ENCODE measurements around the gene PKD1. TPM values are rescaled to one million over a fixed set of nuclear protein-coding genes. Genes with fewer than 3 reads are reported as not detected.

The PKD1 gene
- total RNA-seq, 1 experiment from 2014 or later = 83.5 TPM

- DNase-seq (ENCODE audit: low read depth) = no peak
Observed at GRCh38 chr16:2076072-2076865, 59.4 kb downstream of the PKD1 start.

GRCh38 chr16:2075631-2076030, 60.1 kb downstream of the PKD1 start:
- DNase-seq (ENCODE audit: low read depth) = no peak

GRCh38 chr16:2074071-2074470, 61.6 kb downstream of the PKD1 start:
- no peak for DNase-seq (ENCODE audit: low read depth)

- no peak for DNase-seq (ENCODE audit: low read depth)
Observed at GRCh38 chr16:2072926-2073325, 62.8 kb downstream of the PKD1 start.

GRCh38 chr16:2071454-2072202, 64.1 kb downstream of the PKD1 start:
- no peak for DNase-seq (ENCODE audit: low read depth)

- DNase-seq (ENCODE audit: low read depth) = no peak
Observed at GRCh38 chr16:2070576-2071453, 64.9 kb downstream of the PKD1 start.

- no peak for DNase-seq (ENCODE audit: low read depth)
Observed at GRCh38 chr16:2066139-2066538, 69.6 kb downstream of the PKD1 start.

GRCh38 chr16:2064368-2064945, 71.2 kb downstream of the PKD1 start:
- DNase-seq (ENCODE audit: low read depth) = no peak

GRCh38 chr16:2063861-2064260, 71.8 kb downstream of the PKD1 start:
- no peak for DNase-seq (ENCODE audit: low read depth)

GRCh38 chr16:2062801-2063200, 72.9 kb downstream of the PKD1 start:
- no peak for DNase-seq (ENCODE audit: low read depth)

- DNase-seq (ENCODE audit: low read depth) = no peak
Observed at GRCh38 chr16:2061526-2061925, 74.2 kb downstream of the PKD1 start.

GRCh38 chr16:2061023-2061422, 74.7 kb downstream of the PKD1 start:
- DNase-seq (ENCODE audit: low read depth) = no peak

GRCh38 chr16:2060346-2060745, 75.4 kb downstream of the PKD1 start:
- no peak for DNase-seq (ENCODE audit: low read depth)

- DNase-seq (ENCODE audit: low read depth) = no peak
Observed at GRCh38 chr16:2058872-2059271, 76.8 kb downstream of the PKD1 start.

- no peak for DNase-seq (ENCODE audit: low read depth)
Observed at GRCh38 chr16:2058420-2058819, 77.3 kb downstream of the PKD1 start.

GRCh38 chr16:2057438-2057837, 78.3 kb downstream of the PKD1 start:
- no peak for DNase-seq (ENCODE audit: low read depth)

- DNase-seq (ENCODE audit: low read depth) = no peak
Observed at GRCh38 chr16:2056681-2057407, 78.9 kb downstream of the PKD1 start.

GRCh38 chr16:2056077-2056476, 79.6 kb downstream of the PKD1 start:
- DNase-seq (ENCODE audit: low read depth) = no peak

- DNase-seq (ENCODE audit: low read depth) = no peak
Observed at GRCh38 chr16:2054543-2055245, 81.0 kb downstream of the PKD1 start.

- no peak for DNase-seq (ENCODE audit: low read depth)
Observed at GRCh38 chr16:2053897-2054296, 81.8 kb downstream of the PKD1 start.
